ENCODE measurements around the gene CYP51A1. TPM values are rescaled to one million over a fixed set of nuclear protein-coding genes. Genes with fewer than 3 reads are reported as not detected.

Gene CYP51A1
- total and polyA plus RNA-seq, 2 of the 13 experiments (the other 11 are each of a cell fraction or from before 2014, with no cell fraction given), result 15.4 to 260 TPM

DNA sequence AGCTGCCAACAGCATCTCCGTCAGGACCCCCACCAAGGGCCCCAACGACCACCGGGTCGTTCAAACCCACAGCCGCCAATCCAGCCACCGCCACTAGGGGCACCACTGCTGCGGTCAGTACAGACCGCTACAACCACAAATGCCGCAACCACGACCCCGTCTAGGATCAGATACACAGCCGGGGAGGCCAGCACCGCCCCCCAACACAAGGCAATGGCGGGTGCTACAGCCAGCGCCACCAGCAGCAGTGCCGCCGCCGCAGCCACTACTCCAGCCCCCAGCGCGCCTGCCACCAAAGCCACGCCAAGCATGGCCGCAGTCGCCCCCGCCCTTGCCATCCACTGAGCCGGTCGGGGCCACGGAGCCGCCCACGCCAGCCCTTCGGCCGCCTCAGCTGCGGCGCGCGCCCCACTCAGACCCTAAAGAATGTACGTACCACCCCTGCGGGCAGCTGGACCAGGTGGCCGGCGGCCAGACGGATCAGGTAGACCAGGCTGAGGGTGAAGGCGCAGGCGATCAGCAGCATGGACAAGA is 473 bp downstream of the CYP51A1 start (continued):
- TF ChIP-seq, protein P1, sequence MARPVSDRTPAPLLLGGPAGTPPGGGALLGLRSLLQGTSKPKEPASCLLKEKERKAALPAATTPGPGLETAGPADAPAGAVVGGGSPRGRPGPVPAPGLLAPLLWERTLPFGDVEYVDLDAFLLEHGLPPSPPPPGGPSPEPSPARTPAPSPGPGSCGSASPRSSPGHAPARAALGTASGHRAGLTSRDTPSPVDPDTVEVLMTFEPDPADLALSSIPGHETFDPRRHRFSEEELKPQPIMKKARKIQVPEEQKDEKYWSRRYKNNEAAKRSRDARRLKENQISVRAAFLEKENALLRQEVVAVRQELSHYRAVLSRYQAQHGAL (CRISPR knock-in tag; IDR thresholded peaks at IDR 0.05; ENCODE audit: not compliant biosample characterization), result no peak
- TF ChIP-seq, protein P2, sequence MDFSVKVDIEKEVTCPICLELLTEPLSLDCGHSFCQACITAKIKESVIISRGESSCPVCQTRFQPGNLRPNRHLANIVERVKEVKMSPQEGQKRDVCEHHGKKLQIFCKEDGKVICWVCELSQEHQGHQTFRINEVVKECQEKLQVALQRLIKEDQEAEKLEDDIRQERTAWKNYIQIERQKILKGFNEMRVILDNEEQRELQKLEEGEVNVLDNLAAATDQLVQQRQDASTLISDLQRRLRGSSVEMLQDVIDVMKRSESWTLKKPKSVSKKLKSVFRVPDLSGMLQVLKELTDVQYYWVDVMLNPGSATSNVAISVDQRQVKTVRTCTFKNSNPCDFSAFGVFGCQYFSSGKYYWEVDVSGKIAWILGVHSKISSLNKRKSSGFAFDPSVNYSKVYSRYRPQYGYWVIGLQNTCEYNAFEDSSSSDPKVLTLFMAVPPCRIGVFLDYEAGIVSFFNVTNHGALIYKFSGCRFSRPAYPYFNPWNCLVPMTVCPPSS (IDR thresholded peaks at IDR 0.05), result no peak
- peak; percentile 76 for TF ChIP-seq KMT2A (CRISPR knock-in tag; IDR thresholded peaks at IDR 0.05)
- no peak for TF ChIP-seq ZNF253 (CRISPR knock-in tag; IDR thresholded peaks at IDR 0.05; ENCODE audit: borderline replicate concordance)
- TF ChIP-seq PAWR (CRISPR knock-in tag; IDR thresholded peaks at IDR 0.05; ENCODE audit: borderline replicate concordance), result no peak
- no peak for TF ChIP-seq HIVEP1 (CRISPR knock-in tag; IDR thresholded peaks at IDR 0.05)
- peak; percentile 43; the same call in 1 of the 2 replicates for TF ChIP-seq BRD4 (CRISPR knock-in tag; IDR thresholded peaks at IDR 0.05)
- TF ChIP-seq ZNF772 (CRISPR knock-in tag; IDR thresholded peaks at IDR 0.05), result peak; percentile 56; the same call in 1 of the 2 replicates
- TF ChIP-seq ZNF75D (CRISPR knock-in tag; IDR thresholded peaks at IDR 0.05; ENCODE audit: borderline replicate concordance), result no peak
- no peak for TF ChIP-seq BCL6 (CRISPR knock-in tag; IDR thresholded peaks at IDR 0.05)
- 0 out of 2 replicates have a peak, but pooled peaks have one; percentile 22 for TF ChIP-seq ZNF766 (CRISPR knock-in tag; IDR thresholded peaks at IDR 0.05; ENCODE audit: borderline replicate concordance)
- TF ChIP-seq SPEN (CRISPR knock-in tag; IDR thresholded peaks at IDR 0.05; ENCODE audit: low read depth), result no peak
- TF ChIP-seq CBFB (CRISPR knock-in tag; IDR thresholded peaks at IDR 0.05), result peak; percentile 96
- TF ChIP-seq MXD4 (CRISPR knock-in tag; IDR thresholded peaks at IDR 0.05), result peak; percentile 14; the same call in 1 of the 2 replicates
- peak; percentile 9; the same call in 1 of the 2 replicates for TF ChIP-seq GABPB1 (CRISPR knock-in tag; IDR thresholded peaks at IDR 0.05)
- TF ChIP-seq ZNF598 (CRISPR knock-in tag; IDR thresholded peaks at IDR 0.05; ENCODE audit: borderline replicate concordance), result peak; percentile 56; the same call in 1 of the 2 replicates
- TF ChIP-seq, protein P3, sequence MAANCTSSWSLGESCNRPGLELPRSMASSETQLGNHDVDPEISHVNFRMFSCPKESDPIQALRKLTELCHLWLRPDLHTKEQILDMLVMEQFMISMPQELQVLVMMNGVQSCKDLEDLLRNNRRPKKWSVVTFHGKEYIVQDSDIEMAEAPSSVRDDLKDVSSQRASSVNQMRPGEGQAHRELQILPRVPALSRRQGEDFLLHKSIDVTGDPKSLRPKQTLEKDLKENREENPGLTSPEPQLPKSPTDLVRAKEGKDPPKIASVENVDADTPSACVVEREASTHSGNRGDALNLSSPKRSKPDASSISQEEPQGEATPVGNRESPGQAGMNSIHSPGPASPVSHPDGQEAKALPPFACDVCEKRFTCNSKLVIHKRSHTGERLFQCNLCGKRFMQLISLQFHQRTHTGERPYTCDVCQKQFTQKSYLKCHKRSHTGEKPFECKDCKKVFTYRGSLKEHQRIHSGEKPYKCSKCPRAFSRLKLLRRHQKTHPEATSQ (CRISPR knock-in tag; IDR thresholded peaks at IDR 0.05; ENCODE audit: borderline replicate concordance), result no peak
- TF ChIP-seq, protein P4, sequence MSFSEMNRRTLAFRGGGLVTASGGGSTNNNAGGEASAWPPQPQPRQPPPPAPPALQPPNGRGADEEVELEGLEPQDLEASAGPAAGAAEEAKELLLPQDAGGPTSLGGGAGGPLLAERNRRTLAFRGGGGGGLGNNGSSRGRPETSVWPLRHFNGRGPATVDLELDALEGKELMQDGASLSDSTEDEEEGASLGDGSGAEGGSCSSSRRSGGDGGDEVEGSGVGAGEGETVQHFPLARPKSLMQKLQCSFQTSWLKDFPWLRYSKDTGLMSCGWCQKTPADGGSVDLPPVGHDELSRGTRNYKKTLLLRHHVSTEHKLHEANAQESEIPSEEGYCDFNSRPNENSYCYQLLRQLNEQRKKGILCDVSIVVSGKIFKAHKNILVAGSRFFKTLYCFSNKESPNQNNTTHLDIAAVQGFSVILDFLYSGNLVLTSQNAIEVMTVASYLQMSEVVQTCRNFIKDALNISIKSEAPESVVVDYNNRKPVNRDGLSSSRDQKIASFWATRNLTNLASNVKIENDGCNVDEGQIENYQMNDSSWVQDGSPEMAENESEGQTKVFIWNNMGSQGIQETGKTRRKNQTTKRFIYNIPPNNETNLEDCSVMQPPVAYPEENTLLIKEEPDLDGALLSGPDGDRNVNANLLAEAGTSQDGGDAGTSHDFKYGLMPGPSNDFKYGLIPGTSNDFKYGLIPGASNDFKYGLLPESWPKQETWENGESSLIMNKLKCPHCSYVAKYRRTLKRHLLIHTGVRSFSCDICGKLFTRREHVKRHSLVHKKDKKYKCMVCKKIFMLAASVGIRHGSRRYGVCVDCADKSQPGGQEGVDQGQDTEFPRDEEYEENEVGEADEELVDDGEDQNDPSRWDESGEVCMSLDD (CRISPR knock-in tag; IDR thresholded peaks at IDR 0.05; ENCODE audit: borderline replicate concordance), result no peak
- TF ChIP-seq ZNF510 (CRISPR knock-in tag; IDR thresholded peaks at IDR 0.05; ENCODE audit: low read depth), result no peak
- TF ChIP-seq CHCHD3 (CRISPR knock-in tag; IDR thresholded peaks at IDR 0.05), result peak; percentile 85
- TF ChIP-seq PHF5A (CRISPR knock-in tag; IDR thresholded peaks at IDR 0.05; ENCODE audit: low read depth, unreplicated experiment), result peak; percentile 11
- TF ChIP-seq, protein P5, sequence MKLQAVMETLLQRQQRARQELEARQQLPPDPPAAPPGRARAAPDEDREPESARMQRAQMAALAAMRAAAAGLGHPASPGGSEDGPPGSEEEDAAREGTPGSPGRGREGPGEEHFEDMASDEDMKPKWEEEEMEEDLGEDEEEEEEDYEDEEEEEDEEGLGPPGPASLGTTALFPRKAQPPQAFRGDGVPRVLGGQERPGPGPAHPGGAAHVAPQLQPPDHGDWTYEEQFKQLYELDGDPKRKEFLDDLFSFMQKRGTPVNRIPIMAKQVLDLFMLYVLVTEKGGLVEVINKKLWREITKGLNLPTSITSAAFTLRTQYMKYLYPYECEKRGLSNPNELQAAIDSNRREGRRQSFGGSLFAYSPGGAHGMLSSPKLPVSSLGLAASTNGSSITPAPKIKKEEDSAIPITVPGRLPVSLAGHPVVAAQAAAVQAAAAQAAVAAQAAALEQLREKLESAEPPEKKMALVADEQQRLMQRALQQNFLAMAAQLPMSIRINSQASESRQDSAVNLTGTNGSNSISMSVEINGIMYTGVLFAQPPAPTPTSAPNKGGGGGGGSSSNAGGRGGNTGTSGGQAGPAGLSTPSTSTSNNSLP (IDR thresholded peaks at IDR 0.05; ENCODE audit: low read depth, low read length), result no peak
- TF ChIP-seq HMG20B (CRISPR knock-in tag; conservative IDR thresholded peaks at IDR 0.05), result peak; percentile 19; the same call in 1 of the 2 replicates

Data from HepG2 (cell line).